ENCODE data around the gene C6orf136. TPM values are rescaled to one million over a fixed set of nuclear protein-coding genes. Genes with fewer than 3 reads are reported as not detected.

The C6orf136 gene
- total and polyA plus RNA-seq, 7 donors: 21.8 to 60.2 (median 36.4) TPM

GRCh38 chr6:30686908-30687658 is 40.1 kb downstream of the C6orf136 start:
- intact Hi-C loops (cut with DNase I): loop anchor here in 1 of 2 donors (2.0 to 10.0 kb wide), 2 partner anchors 34 to 398 kb away; partner anchors contain the start of gene TUBB
- ATAC-seq (peak; percentile 77 to 82 (median 80)), DNase-seq (peak; percentile 97 to 99)
- Histone ChIP-seq H3K27ac (peak overlapping the region; percentile 91), H3K27me3 (ENCODE audit: insufficient read depth in 3 of 3, low read length in 2 of 3) (no peaks in the 10 kb centered on the region), H3K4me1 (peaks cover 35% of the 10 kb centered on the region), H3K4me3 (peak overlapping the region; percentile 85), H3K9me3 (no peaks in the 10 kb centered on the region), H3K36me3 (ENCODE audit: insufficient read depth in 1 of 2, low read depth in 1 of 2) (peaks cover 0 to 7% of the 10 kb centered on the region in 2 donors)
- WGBS, 3 donors: 1 to 2% (median 2%) methylated on average over 36 to 52 of the region's 52 CpGs
- no peak for TF ChIP-seq CTCF (IDR thresholded peaks at IDR 0.05)

DNA sequence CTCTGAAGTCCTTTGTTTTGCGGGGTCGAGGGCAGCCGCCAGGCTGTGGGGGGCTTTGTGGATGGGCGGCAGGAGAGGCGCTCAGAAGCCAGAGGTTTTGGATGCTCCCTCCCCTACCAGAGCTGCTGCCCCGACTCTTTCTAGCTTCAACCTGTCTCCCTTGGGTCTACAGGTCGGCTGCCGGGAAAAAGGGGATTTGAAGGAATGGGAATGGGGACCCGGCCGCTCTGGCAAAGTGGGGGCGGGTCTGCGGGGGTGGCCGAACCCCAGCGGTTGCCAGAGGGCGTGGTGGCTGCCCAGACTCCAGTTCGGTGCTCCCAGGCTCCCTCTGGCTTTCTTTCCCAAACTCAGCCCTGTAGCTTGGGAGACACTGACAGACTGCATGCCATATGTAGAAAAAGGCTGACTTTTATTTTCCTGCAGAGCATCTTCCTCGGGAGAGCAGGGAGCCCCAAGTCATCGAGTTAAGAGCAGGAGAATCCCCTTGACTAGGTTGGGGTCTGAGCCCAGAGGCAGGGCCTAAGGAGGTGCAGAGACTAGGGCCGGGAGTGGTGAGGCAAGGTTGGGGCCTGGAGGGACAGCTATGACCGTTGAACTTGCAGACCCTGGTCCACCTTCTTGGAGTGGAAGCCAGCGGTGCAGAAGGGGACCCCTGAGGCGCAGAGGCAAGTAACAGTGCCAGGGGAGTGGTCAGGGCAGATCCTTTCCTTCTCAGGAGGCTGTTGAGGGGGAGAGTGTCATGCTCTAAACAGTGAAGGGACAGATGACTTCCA is 40.9 kb downstream of the C6orf136 start:
- Histone ChIP-seq H3K27me3 (ENCODE audit: insufficient read depth in 3 of 3, low read length in 2 of 3) (no peaks in the 10 kb centered on the region), H3K4me3 (peak overlapping the region; percentile 85), H3K36me3 (ENCODE audit: insufficient read depth in 1 of 2, low read depth in 1 of 2) (peaks cover 0 to 7% of the 10 kb centered on the region in 2 donors), H3K4me1 (peaks cover 29% of the 10 kb centered on the region), H3K27ac (peak overlapping the region; percentile 91), H3K9me3 (no peaks in the 10 kb centered on the region)
- WGBS, 3 donors: 16 to 18% (median 16%) methylated on average over 21 to 22 of the region's 22 CpGs
- ATAC-seq: no peak
- no peak for TF ChIP-seq CTCF (IDR thresholded peaks at IDR 0.05)
- intact Hi-C loops (cut with DNase I): loop anchor here in 1 of 2 donors (2.0 to 10.0 kb wide), 2 partner anchors 33 to 397 kb away; partner anchors contain the start of gene TUBB
- peak; percentile 49 to 71 for DNase-seq

- DNase-seq: no peak
- ATAC-seq: no peak
- peaks cover 0 to 7% of the 10 kb centered on the region in 2 donors for H3K36me3 ChIP-seq (ENCODE audit: insufficient read depth in 1 of 2, low read depth in 1 of 2)
- H3K4me1 ChIP-seq: peaks cover 27% of the 10 kb centered on the region
- 78 to 82% (median 81%) methylated on average over 9 of the region's 9 CpGs for WGBS, 3 donors
- peak overlapping the region; percentile 85 for H3K4me3 ChIP-seq
- H3K27ac ChIP-seq: peak overlapping the region; percentile 91
- H3K27me3 ChIP-seq (ENCODE audit: insufficient read depth in 3 of 3, low read length in 2 of 3): no peaks in the 10 kb centered on the region
- no peak for TF ChIP-seq CTCF (IDR thresholded peaks at IDR 0.05)
- intact Hi-C loops (cut with DNase I): loop anchor here in 1 of 2 donors (10.0 kb wide), 1 partner anchor 396 kb away; no protein-coding TSS in a partner anchor
- no peaks in the 10 kb centered on the region for H3K9me3 ChIP-seq
Measured at GRCh38 chr6:30688569-30688968, 41.6 kb downstream of the C6orf136 start.

GRCh38 chr6:30689022-30689865 is 42.3 kb downstream of the C6orf136 start:
- Histone ChIP-seq H3K4me1 (peaks cover 27% of the 10 kb centered on the region), H3K9me3 (no peaks in the 10 kb centered on the region), H3K36me3 (ENCODE audit: insufficient read depth in 1 of 2, low read depth in 1 of 2) (peaks cover 0 to 7% of the 10 kb centered on the region in 2 donors), H3K27ac (peak overlapping the region; percentile 91), H3K27me3 (ENCODE audit: insufficient read depth in 3 of 3, low read length in 2 of 3) (no peaks in the 10 kb centered on the region), H3K4me3 (peak overlapping the region; percentile 85)
- no peak for ATAC-seq
- DNase-seq: no peak
- TF ChIP-seq CTCF (IDR thresholded peaks at IDR 0.05): no peak
- intact Hi-C loops (cut with DNase I): loop anchor here in 1 of 2 donors (10.0 kb wide), 1 partner anchor 396 kb away; no protein-coding TSS in a partner anchor
- 78 to 86% (median 80%) methylated on average over 11 of the region's 11 CpGs for WGBS, 3 donors
